Activated naive CD4-positive, alpha-beta T cell treated with anti-CD3 and anti-CD28 coated beads, Interleukin-2, amount 10 ng/mL, durations not matched to agents 7 days and 5 days (primary cell): ENCODE measurements around the gene SPTLC2.
"Not testable (repeated sequence)": the region's sequence is repeated elsewhere in the genome, so short reads cannot be mapped to it uniquely, and the experiment has no call there.

Experiments
- CTCF ChIA-PET: fragments of 350-600 bp; sonication (Branson Sonifier 250); formaldehyde crosslinking; loops from one replicate; lab custom pipeline; 2021; ENCODE audit warnings: antibody characterized with exemption; lab: Charles Lee
- DNase-seq: peaks from one replicate; pipeline ENCODE4 v3.0.0-alpha.2; 2020
- H3K27ac Mint-ChIP-seq: one replicate; pipeline ENCODE4 v1.8.0; 2021; ENCODE audit warnings: mild to moderate bottlenecking, moderate library complexity, mixed read lengths
- H3K27me3 Mint-ChIP-seq: one replicate; pipeline ENCODE4 v1.8.0; 2021; ENCODE audit warnings: mild to moderate bottlenecking, mixed read lengths
- H3K36me3 Mint-ChIP-seq: one replicate; pipeline ENCODE4 v1.8.0; 2021; ENCODE audit warnings: mixed read lengths
- H3K4me1 Mint-ChIP-seq: one replicate; pipeline ENCODE4 v1.8.0; 2021; ENCODE audit warnings: mixed read lengths
- H3K4me3 Mint-ChIP-seq: one replicate; pipeline ENCODE4 v1.8.0; 2021; ENCODE audit warnings: mild to moderate bottlenecking, moderate library complexity, mixed read lengths
- H3K9me3 Mint-ChIP-seq: one replicate; pipeline ENCODE4 v1.8.0; 2021; ENCODE audit warnings: mixed read lengths

Gene SPTLC2

GRCh38 chr14:77590845-77591485 is 25.5 kb downstream of the SPTLC2 start:
- CTCF ChIA-PET: no interaction called here
- Mint-ChIP-seq H3K27ac (peak overlapping the region; percentile 83), H3K4me3 (no peak overlapping the region), H3K27me3 (no peaks in the 10 kb centered on the region), H3K9me3 (no peaks in the 10 kb centered on the region), H3K36me3 (peaks cover 60% of the 10 kb centered on the region), H3K4me1 (peaks cover 78% of the 10 kb centered on the region)
- DNase-seq: no peak

GRCh38 chr14:77589099-77589498 is 27.3 kb downstream of the SPTLC2 start:
- Mint-ChIP-seq H3K27ac (peak overlapping the region; percentile 50), H3K36me3 (peaks cover 52% of the 10 kb centered on the region), H3K27me3 (no peaks in the 10 kb centered on the region), H3K9me3 (no peaks in the 10 kb centered on the region), H3K4me3 (peak overlapping the region; percentile 14), H3K4me1 (peaks cover 64% of the 10 kb centered on the region)
- CTCF ChIA-PET: no interaction called here
- DNase-seq: no peak

- Mint-ChIP-seq H3K36me3 (peaks cover 50% of the 10 kb centered on the region), H3K4me1 (peaks cover 59% of the 10 kb centered on the region), H3K27ac (peak overlapping the region; percentile 24)
- DNase-seq, H3K27me3 Mint-ChIP-seq, H3K9me3 Mint-ChIP-seq, H3K4me3 Mint-ChIP-seq, CTCF ChIA-PET: not testable (repeated sequence)
Observed at GRCh38 chr14:77588411-77589025, 27.9 kb downstream of the SPTLC2 start.

- DNase-seq: no peak
- Mint-ChIP-seq H3K27ac (no peak overlapping the region), H3K4me3 (no peak overlapping the region), H3K36me3 (peaks cover 32% of the 10 kb centered on the region), H3K27me3 (no peaks in the 10 kb centered on the region), H3K4me1 (peaks cover 56% of the 10 kb centered on the region), H3K9me3 (no peaks in the 10 kb centered on the region)
- CTCF ChIA-PET: no interaction called here
Observed at GRCh38 chr14:77585385-77585784, 31.1 kb downstream of the SPTLC2 start.

GRCh38 chr14:77584809-77585208 is 31.6 kb downstream of the SPTLC2 start:
- Mint-ChIP-seq H3K27ac (no peak overlapping the region), H3K4me1 (peaks cover 52% of the 10 kb centered on the region), H3K9me3 (no peaks in the 10 kb centered on the region), H3K4me3 (no peak overlapping the region), H3K36me3 (peaks cover 31% of the 10 kb centered on the region), H3K27me3 (no peaks in the 10 kb centered on the region)
- no peak for DNase-seq
- CTCF ChIA-PET: no interaction called here

- Mint-ChIP-seq H3K4me1 (peaks cover 50% of the 10 kb centered on the region), H3K27ac (no peak overlapping the region), H3K27me3 (no peaks in the 10 kb centered on the region), H3K4me3 (no peak overlapping the region), H3K36me3 (peaks cover 29% of the 10 kb centered on the region), H3K9me3 (no peaks in the 10 kb centered on the region)
- no peak for DNase-seq
- CTCF ChIA-PET: no interaction called here
Observed at GRCh38 chr14:77583657-77584056, 32.8 kb downstream of the SPTLC2 start.

GRCh38 chr14:77582511-77582910 is 33.9 kb downstream of the SPTLC2 start:
- H3K4me1 Mint-ChIP-seq: peaks cover 42% of the 10 kb centered on the region
- CTCF ChIA-PET: interaction anchor here (1.4 kb wide), 1 partner anchor 11 kb away, joined by 4 read pairs; no protein-coding TSS in a partner anchor
- no peak overlapping the region for H3K4me3 Mint-ChIP-seq
- no peak for DNase-seq
- H3K27ac Mint-ChIP-seq: peak overlapping the region; percentile 37
- no peaks in the 10 kb centered on the region for H3K27me3 Mint-ChIP-seq
- H3K9me3 Mint-ChIP-seq: no peaks in the 10 kb centered on the region
- peaks cover 24% of the 10 kb centered on the region for H3K36me3 Mint-ChIP-seq

GRCh38 chr14:77580964-77581505 is 35.4 kb downstream of the SPTLC2 start:
- H3K4me1 Mint-ChIP-seq: peaks cover 34% of the 10 kb centered on the region
- DNase-seq: no peak
- peaks cover 24% of the 10 kb centered on the region for H3K36me3 Mint-ChIP-seq
- H3K27ac Mint-ChIP-seq: peak overlapping the region; percentile 84
- CTCF ChIA-PET: interaction anchor here (0.7 to 1.4 kb wide), 3 partner anchors 12 to 27 kb away, joined by 3 to 4 read pairs (median 4); no protein-coding TSS in a partner anchor
- H3K4me3 Mint-ChIP-seq: peak overlapping the region; percentile 52
- H3K27me3 Mint-ChIP-seq: no peaks in the 10 kb centered on the region
- H3K9me3 Mint-ChIP-seq: no peaks in the 10 kb centered on the region

GRCh38 chr14:77580477-77580876 is 36.0 kb downstream of the SPTLC2 start:
- Mint-ChIP-seq H3K4me1 (peaks cover 34% of the 10 kb centered on the region), H3K9me3 (no peaks in the 10 kb centered on the region), H3K4me3 (no peak overlapping the region), H3K27ac (peak overlapping the region; percentile 84), H3K27me3 (no peaks in the 10 kb centered on the region), H3K36me3 (peaks cover 25% of the 10 kb centered on the region)
- CTCF ChIA-PET: interaction anchor here (0.7 to 1.0 kb wide), 2 partner anchors 12 to 27 kb away, joined by 3 to 4 read pairs; no protein-coding TSS in a partner anchor
- DNase-seq: no peak

- H3K36me3 Mint-ChIP-seq: peaks cover 26% of the 10 kb centered on the region
- no peak overlapping the region for H3K4me3 Mint-ChIP-seq
- DNase-seq: no peak
- peaks cover 34% of the 10 kb centered on the region for H3K4me1 Mint-ChIP-seq
- CTCF ChIA-PET: no interaction called here
- H3K9me3 Mint-ChIP-seq: no peaks in the 10 kb centered on the region
- H3K27me3 Mint-ChIP-seq: no peaks in the 10 kb centered on the region
- H3K27ac Mint-ChIP-seq: no peak overlapping the region
Observed at GRCh38 chr14:77579780-77580179, 36.7 kb downstream of the SPTLC2 start.

- H3K36me3 Mint-ChIP-seq: peaks cover 33% of the 10 kb centered on the region
- no peak overlapping the region for H3K4me3 Mint-ChIP-seq
- peaks cover 34% of the 10 kb centered on the region for H3K4me1 Mint-ChIP-seq
- H3K27ac Mint-ChIP-seq: no peak overlapping the region
- no peaks in the 10 kb centered on the region for H3K9me3 Mint-ChIP-seq
- CTCF ChIA-PET: no interaction called here
- DNase-seq: no peak
- H3K27me3 Mint-ChIP-seq: no peaks in the 10 kb centered on the region
Observed at GRCh38 chr14:77579065-77579464, 37.4 kb downstream of the SPTLC2 start.

GRCh38 chr14:77574446-77575115 is 41.9 kb downstream of the SPTLC2 start:
- peaks cover 5% of the 10 kb centered on the region for H3K4me1 Mint-ChIP-seq
- H3K4me3 Mint-ChIP-seq: no peak overlapping the region
- no peaks in the 10 kb centered on the region for H3K27me3 Mint-ChIP-seq
- H3K27ac Mint-ChIP-seq: no peak overlapping the region
- CTCF ChIA-PET: no interaction called here
- H3K9me3 Mint-ChIP-seq: no peaks in the 10 kb centered on the region
- peaks cover 42% of the 10 kb centered on the region for H3K36me3 Mint-ChIP-seq
- no peak for DNase-seq

- H3K27ac Mint-ChIP-seq: no peak overlapping the region
- H3K27me3 Mint-ChIP-seq: no peaks in the 10 kb centered on the region
- H3K36me3 Mint-ChIP-seq: peaks cover 47% of the 10 kb centered on the region
- H3K4me3 Mint-ChIP-seq: no peak overlapping the region
- H3K9me3 Mint-ChIP-seq: no peaks in the 10 kb centered on the region
- CTCF ChIA-PET: no interaction called here
- no peak for DNase-seq
- no peaks in the 10 kb centered on the region for H3K4me1 Mint-ChIP-seq
Observed at GRCh38 chr14:77573964-77574363, 42.5 kb downstream of the SPTLC2 start.

GRCh38 chr14:77570706-77571268 is 45.6 kb downstream of the SPTLC2 start:
- peak overlapping the region; percentile 56 for H3K27ac Mint-ChIP-seq
- H3K4me1 Mint-ChIP-seq: no peaks in the 10 kb centered on the region
- no peak overlapping the region for H3K4me3 Mint-ChIP-seq
- H3K9me3 Mint-ChIP-seq: no peaks in the 10 kb centered on the region
- no peak for DNase-seq
- CTCF ChIA-PET: no interaction called here
- no peaks in the 10 kb centered on the region for H3K27me3 Mint-ChIP-seq
- peaks cover 45% of the 10 kb centered on the region for H3K36me3 Mint-ChIP-seq
